K562 (cell line): Measurements from ENCODE around the gene CELSR2. TPM values are rescaled to one million over a fixed set of nuclear protein-coding genes. Genes with fewer than 3 reads are reported as not detected.
A peak's percentile ranks its signal among the peaks of the same experiment; 100 is the strongest.

ENCODE experiments used
- BACH1 ChIP-seq: fragments of 200-800 bp; sonication (Bioruptor generic); IDR thresholded peaks from 2 replicates; pipeline ENCODE4 v1.6.1; 2016; ENCODE audit warnings: missing genetic modification characterization, missing compliant biosample characterization
- CBX3 ChIP-seq, 2 experiments: IDR thresholded peaks; 1 replicate in 1 of 2; 2 replicates in 1 of 2; pipeline ENCODE4 v1.6.1; 2012; ENCODE audit warnings: inconsistent platforms in 2 of 2, low read length in 2 of 2, borderline replicate concordance in 1 of 2, control low read depth in 1 of 2
- CEBPG ChIP-seq, 3 experiments: fragments of 200-800 bp in 1 of 3; sonication (Bioruptor generic) in 1 of 3; sonication (generic) in 1 of 3; formaldehyde crosslinking in 1 of 3; IDR thresholded peaks in 2 of 3; conservative IDR thresholded peaks in 1 of 3; 2 replicates each; pipeline versions ENCODE4 v1.6.1 to v1.8.0; 2016 to 2022; ENCODE audit warnings: missing compliant biosample characterization in 2 of 3, missing genetic modification characterization in 2 of 3, mild to moderate bottlenecking in 1 of 3, missing genetic modification reagents in 1 of 3
- CREM ChIP-seq: IDR thresholded peaks from 2 replicates; pipeline ENCODE4 v1.6.1; 2014; ENCODE audit warnings: antibody characterized with exemption, low read depth
- EP400 ChIP-seq: fragments of 450-650 bp; IDR thresholded peaks from 2 replicates; pipeline ENCODE4 v1.6.1; 2017; ENCODE audit warnings: antibody characterized with exemption, mild to moderate bottlenecking, moderate library complexity
- FOXP1 ChIP-seq: sonication (generic); formaldehyde crosslinking; IDR thresholded peaks from 2 replicates; pipeline ENCODE4 v1.8.0; 2022; ENCODE audit warnings: mild to moderate bottlenecking, missing genetic modification reagents
- GABPA ChIP-seq: fragments of 200-800 bp; sonication (Bioruptor generic); conservative IDR thresholded peaks from 2 replicates; pipeline ENCODE4 v1.6.1; 2016; ENCODE audit warnings: low read depth, missing genetic modification characterization, missing compliant biosample characterization
- JUND ChIP-seq, 2 experiments: IDR thresholded peaks; 2 replicates in 1 of 2; 3 replicates in 1 of 2; pipeline ENCODE4 v1.6.1; 2011; ENCODE audit warnings: borderline replicate concordance in 2 of 2, low read depth in 2 of 2, low read length in 2 of 2, improper control_type of control experiment in 1 of 2, missing biosample characterization in 1 of 2, missing genetic modification characterization in 1 of 2, missing genetic modification reagents in 1 of 2
- NFE2 ChIP-seq: IDR thresholded peaks from 2 replicates; pipeline ENCODE4 v1.6.1; 2014; ENCODE audit warnings: antibody characterized with exemption, low read depth
- NR4A1 ChIP-seq, 2 experiments: fragments of 250-450 bp in 1 of 2; fragments of 450-650 bp in 1 of 2; sonication (Bioruptor Pico) in 1 of 2; IDR thresholded peaks; 2 replicates each; pipeline versions ENCODE4 v1.4.0 to v1.6.1; 2016 to 2020; ENCODE audit warnings: mild to moderate bottlenecking in 2 of 2, missing compliant biosample characterization in 1 of 2, missing genetic modification characterization in 1 of 2, moderate library complexity in 1 of 2
- POLR2B ChIP-seq: fragments of 450-650 bp; IDR thresholded peaks from 2 replicates; pipeline ENCODE4 v1.6.1; 2018; ENCODE audit warnings: low read depth; ENCODE audit not compliant: partially characterized antibody
- RAD51 ChIP-seq: fragments of 450-650 bp; IDR thresholded peaks from 2 replicates; pipeline ENCODE4 v1.7.1; 2016; ENCODE audit warnings: low read depth, mild to moderate bottlenecking, borderline replicate concordance
- SIX5 ChIP-seq, 2 experiments: IDR thresholded peaks; 2 replicates each; pipeline ENCODE4 v1.6.1; 2011; ENCODE audit warnings: low read length in 2 of 2, borderline replicate concordance in 1 of 2, low read depth in 1 of 2, mild to moderate bottlenecking in 1 of 2, moderate library complexity in 1 of 2; ENCODE audit not compliant: insufficient read depth in 1 of 2
- ZNF583 ChIP-seq: fragments of 250-450 bp; sonication (Bioruptor Pico); IDR thresholded peaks from 2 replicates; pipeline ENCODE4 v1.4.0; 2020
- polyA plus RNA-seq, 8 experiments: library from polyadenylated mRNA; depleted of rRNA in 4 of 8; stranded (reverse) in 5 of 8; unstranded in 3 of 8; fragments of >200 nt; fragmentation: Nextera tagmentation in 2 of 8; fragmentation: Illumina TruSeq in 1 of 8; extraction: Ambion mirVana in 2 of 8; extraction: Trizol in 1 of 8; gene quantifications; 2 replicates each; pipeline versions ENCODE4 v1.2.1 to v1.2.3, GENCODE V29; 2011 to 2014; ENCODE audit warnings: inconsistent platforms in 1 of 8, missing spikeins in 1 of 8
- total RNA-seq, 7 experiments: library from RNA; depleted of rRNA in 6 of 7; stranded (reverse); fragments of >200 nt in 6 of 7; fragmentation: Illumina TruSeq in 2 of 7; extraction: Trizol in 2 of 7; gene quantifications; 2 replicates each; pipeline versions ENCODE4 v1.2.1 to v1.2.3, GENCODE V29; 2011 to 2021; ENCODE audit warnings: low replicate concordance in 1 of 7
- TF ChIP-seq, protein P1 (sequence below), 2 experiments: IDR thresholded peaks; 2 replicates each; pipeline ENCODE4 v1.6.1; 2012; ENCODE audit warnings: improper control_type of control experiment in 2 of 2, low read depth in 2 of 2, low read length in 2 of 2, borderline replicate concordance in 1 of 2
- TF ChIP-seq, protein P2 (sequence below), 2 experiments: IDR thresholded peaks; 2 replicates each; pipeline ENCODE4 v1.6.1; 2011; ENCODE audit warnings: borderline replicate concordance in 1 of 2, control low read depth in 1 of 2, low read depth in 1 of 2, low read length in 1 of 2, mild to moderate bottlenecking in 1 of 2, mixed read lengths in 1 of 2, moderate library complexity in 1 of 2; ENCODE audit not compliant: insufficient read depth in 1 of 2, insufficient read length in 1 of 2, poor library complexity in 1 of 2, severe bottlenecking in 1 of 2; ENCODE audit errors: extremely low read depth in 1 of 2
- TF ChIP-seq, protein P3 (sequence below): fragments of 250-450 bp; sonication (Bioruptor Pico); IDR thresholded peaks from 2 replicates; pipeline ENCODE4 v1.8.0; 2022; ENCODE audit warnings: inconsistent platforms, mild to moderate bottlenecking, moderate library complexity, borderline replicate concordance

Gene CELSR2
- total and polyA plus RNA-seq, 9 of the 15 experiments (the other 6 are each of a cell fraction or from before 2014, with no cell fraction given): 0.31 to 21.9 (median 4.2) TPM

DNA sequence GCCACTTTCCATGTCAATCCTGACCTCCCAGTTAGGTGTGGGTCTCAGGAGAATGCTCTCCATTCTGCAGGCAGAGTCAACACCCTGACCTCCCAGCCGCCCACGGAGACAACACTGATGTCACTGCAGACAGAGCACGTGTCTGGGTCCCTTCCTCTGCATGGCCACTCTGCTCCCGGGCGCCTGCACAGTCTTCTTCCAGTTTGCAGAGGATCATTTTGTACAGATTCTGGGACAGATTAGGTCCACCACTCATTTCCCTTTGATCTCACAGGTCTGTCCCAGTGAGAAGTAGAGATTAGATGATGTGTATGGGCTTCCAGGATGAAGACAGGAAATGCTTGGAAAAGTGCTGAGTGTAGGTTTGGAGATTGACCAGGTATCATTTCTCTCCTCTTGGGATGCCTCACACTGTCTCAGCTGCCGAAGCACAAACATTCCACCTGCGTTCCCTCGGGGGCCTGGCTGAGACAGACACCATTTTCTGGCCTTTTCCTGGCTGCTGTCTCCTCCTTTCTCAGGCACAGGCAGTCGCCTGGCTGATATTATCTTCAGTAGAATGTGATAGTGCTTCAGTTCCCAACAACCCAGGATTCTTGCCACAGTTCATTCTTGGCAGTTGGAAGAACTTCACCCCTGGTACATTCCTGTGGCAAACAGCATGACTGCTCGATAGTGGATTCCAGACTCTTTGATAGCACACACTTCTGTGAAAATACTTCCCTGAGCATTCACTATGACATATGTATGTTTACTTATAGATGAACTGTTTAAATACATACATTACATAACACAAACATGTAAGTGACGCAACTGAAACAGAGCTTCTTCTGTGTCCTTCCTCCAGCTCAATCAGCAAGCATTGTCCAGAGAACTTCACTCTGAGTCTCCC lies 49.6 kb downstream of the CELSR2 start (continued):
- TF ChIP-seq CBX3 (IDR thresholded peaks at IDR 0.05; ENCODE audit: borderline replicate concordance in 1 of 2, low read length in 2 of 2): peak in 1 of 2 experiments; percentile 48; a peak in 1 of 3 replicates
- peak; percentile 37; the same call in 1 of the 2 replicates for TF ChIP-seq NR4A1 (CRISPR knock-in tag; IDR thresholded peaks at IDR 0.05)
- peak; percentile 74 for TF ChIP-seq NR4A1 (tag; IDR thresholded peaks at IDR 0.05)
- peak; percentile 18; the same call in 1 of the 2 replicates for TF ChIP-seq GABPA (tag)
- TF ChIP-seq, protein P1, sequence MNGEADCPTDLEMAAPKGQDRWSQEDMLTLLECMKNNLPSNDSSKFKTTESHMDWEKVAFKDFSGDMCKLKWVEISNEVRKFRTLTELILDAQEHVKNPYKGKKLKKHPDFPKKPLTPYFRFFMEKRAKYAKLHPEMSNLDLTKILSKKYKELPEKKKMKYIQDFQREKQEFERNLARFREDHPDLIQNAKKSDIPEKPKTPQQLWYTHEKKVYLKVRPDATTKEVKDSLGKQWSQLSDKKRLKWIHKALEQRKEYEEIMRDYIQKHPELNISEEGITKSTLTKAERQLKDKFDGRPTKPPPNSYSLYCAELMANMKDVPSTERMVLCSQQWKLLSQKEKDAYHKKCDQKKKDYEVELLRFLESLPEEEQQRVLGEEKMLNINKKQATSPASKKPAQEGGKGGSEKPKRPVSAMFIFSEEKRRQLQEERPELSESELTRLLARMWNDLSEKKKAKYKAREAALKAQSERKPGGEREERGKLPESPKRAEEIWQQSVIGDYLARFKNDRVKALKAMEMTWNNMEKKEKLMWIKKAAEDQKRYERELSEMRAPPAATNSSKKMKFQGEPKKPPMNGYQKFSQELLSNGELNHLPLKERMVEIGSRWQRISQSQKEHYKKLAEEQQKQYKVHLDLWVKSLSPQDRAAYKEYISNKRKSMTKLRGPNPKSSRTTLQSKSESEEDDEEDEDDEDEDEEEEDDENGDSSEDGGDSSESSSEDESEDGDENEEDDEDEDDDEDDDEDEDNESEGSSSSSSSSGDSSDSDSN (IDR thresholded peaks at IDR 0.05; ENCODE audit: borderline replicate concordance in 1 of 2, low read depth in 2 of 2, low read length in 2 of 2): peak in 1 of 2 experiments; percentile 55; a peak in 1 of 4 replicates
- peak; percentile 63; the same call in 1 of the 2 replicates for TF ChIP-seq RAD51
- no peak for TF ChIP-seq CEBPG (CRISPR knock-in tag; IDR thresholded peaks at IDR 0.05)
- TF ChIP-seq CEBPG (tag; conservative IDR thresholded peaks at IDR 0.05 in 1 of 2, IDR thresholded peaks at IDR 0.05 in 1 of 2): peak; percentile 71 to 80
- TF ChIP-seq, protein P2, sequence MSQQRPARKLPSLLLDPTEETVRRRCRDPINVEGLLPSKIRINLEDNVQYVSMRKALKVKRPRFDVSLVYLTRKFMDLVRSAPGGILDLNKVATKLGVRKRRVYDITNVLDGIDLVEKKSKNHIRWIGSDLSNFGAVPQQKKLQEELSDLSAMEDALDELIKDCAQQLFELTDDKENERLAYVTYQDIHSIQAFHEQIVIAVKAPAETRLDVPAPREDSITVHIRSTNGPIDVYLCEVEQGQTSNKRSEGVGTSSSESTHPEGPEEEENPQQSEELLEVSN (IDR thresholded peaks at IDR 0.05; ENCODE audit: borderline replicate concordance in 1 of 2, extremely low read depth in 1 of 2, insufficient read depth in 1 of 2, insufficient read length in 1 of 2, low read depth in 1 of 2, low read length in 1 of 2, poor library complexity in 1 of 2, severe bottlenecking in 1 of 2): peak; percentile 89 to 94
- no peak for TF ChIP-seq SIX5 (IDR thresholded peaks at IDR 0.05; ENCODE audit: borderline replicate concordance in 1 of 2, insufficient read depth in 1 of 2, low read depth in 1 of 2, low read length in 2 of 2)
- peak; percentile 77 for TF ChIP-seq JUND (IDR thresholded peaks at IDR 0.05; ENCODE audit: borderline replicate concordance, low read depth, low read length)
- TF ChIP-seq JUND (tag; IDR thresholded peaks at IDR 0.05; ENCODE audit: borderline replicate concordance, low read depth, low read length): peak; percentile 80; the same call in 2 of the 3 replicates
- peak; percentile 66 for TF ChIP-seq CREM
- TF ChIP-seq POLR2B: no peak
- TF ChIP-seq FOXP1 (CRISPR knock-in tag): peak; percentile 65; the same call in 1 of the 2 replicates
- TF ChIP-seq ZNF583 (CRISPR knock-in tag): 0 out of 2 replicates have a peak, but pooled peaks have one; percentile 14
- peak; percentile 84 for TF ChIP-seq EP400
- TF ChIP-seq BACH1 (tag): peak; percentile 70
- TF ChIP-seq NFE2: peak; percentile 38; the same call in 1 of the 2 replicates
- TF ChIP-seq, protein P3, sequence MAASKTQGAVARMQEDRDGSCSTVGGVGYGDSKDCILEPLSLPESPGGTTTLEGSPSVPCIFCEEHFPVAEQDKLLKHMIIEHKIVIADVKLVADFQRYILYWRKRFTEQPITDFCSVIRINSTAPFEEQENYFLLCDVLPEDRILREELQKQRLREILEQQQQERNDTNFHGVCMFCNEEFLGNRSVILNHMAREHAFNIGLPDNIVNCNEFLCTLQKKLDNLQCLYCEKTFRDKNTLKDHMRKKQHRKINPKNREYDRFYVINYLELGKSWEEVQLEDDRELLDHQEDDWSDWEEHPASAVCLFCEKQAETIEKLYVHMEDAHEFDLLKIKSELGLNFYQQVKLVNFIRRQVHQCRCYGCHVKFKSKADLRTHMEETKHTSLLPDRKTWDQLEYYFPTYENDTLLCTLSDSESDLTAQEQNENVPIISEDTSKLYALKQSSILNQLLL (CRISPR knock-in tag): no peak
